B cell (primary cell): ENCODE measurements around the gene GBP5. TPM values are rescaled to one million over a fixed set of nuclear protein-coding genes. Genes with fewer than 3 reads are reported as not detected.

Experiments used
- ATAC-seq: fragments of 200-7000 bp; cut with Tn5 transposase; one replicate; pipeline ENCODE4 v1.10.0; 2021; ENCODE audit warnings: low read depth, mild to moderate bottlenecking, moderate number of reproducible peaks, moderate library complexity
- CTCF ChIA-PET: fragments of 350-600 bp; sonication (Branson Sonifier 250); formaldehyde crosslinking; loops from one replicate; lab custom pipeline; 2021; ENCODE audit warnings: antibody characterized with exemption, inconsistent platforms; lab: Charles Lee
- POLR2A ChIA-PET: fragments of 350-600 bp; sonication (Branson Sonifier 250); formaldehyde crosslinking; loops from one replicate; lab custom pipeline; 2021; ENCODE audit warnings: antibody characterized with exemption; lab: Charles Lee
- DNase-seq: peaks from one replicate; pipeline ENCODE4 v3.0.0; 2013
- H2AFZ ChIP-seq: 2 replicates; pipeline ENCODE4 v1.6.1; 2012; ENCODE audit warnings: mild to moderate bottlenecking, low read depth, low read length; ENCODE audit not compliant: insufficient read depth, poor library complexity, severe bottlenecking
- H3K27ac ChIP-seq, 2 donors: 1 replicate in 1 of 2; 2 replicates in 1 of 2; pipeline ENCODE4 v1.5.1; 2012 to 2013; ENCODE audit warnings: low read length in 2 of 2, mild to moderate bottlenecking in 2 of 2, moderate library complexity in 1 of 2
- H3K27me3 ChIP-seq, 4 experiments: fragments of 200-600 bp in 1 of 4; sonication (generic) in 1 of 4; replicated peaks in 1 of 4; 1 replicate in 2 of 4; 2 replicates in 2 of 4; pipeline versions ENCODE4 v1.6.1 to v1.7.0; 2013 to 2016; ENCODE audit warnings: low read length in 3 of 4, mild to moderate bottlenecking in 2 of 4, mixed read lengths in 1 of 4, moderate library complexity in 1 of 4; ENCODE audit not compliant: insufficient read depth in 4 of 4, control insufficient read depth in 3 of 4; ENCODE audit errors: control extremely low read depth in 1 of 4
- H3K36me3 ChIP-seq, 2 experiments: replicated peaks in 1 of 2; 1 replicate in 1 of 2; 2 replicates in 1 of 2; pipeline versions ENCODE4 v1.6.1 to v1.7.1; 2013; ENCODE audit warnings: low read length in 1 of 2; ENCODE audit not compliant: insufficient read depth in 2 of 2, control insufficient read depth in 1 of 2; ENCODE audit errors: control extremely low read depth in 1 of 2, extremely low read depth in 1 of 2
- H3K4me1 ChIP-seq, 2 donors: fragments of 200-600 bp in 1 of 2; sonication (generic) in 1 of 2; 1 replicate in 1 of 2; 2 replicates in 1 of 2; pipeline versions ENCODE4 v1.5.1 to v1.6.1; 2013 to 2017; ENCODE audit warnings: low read length in 2 of 2; ENCODE audit not compliant: control insufficient read depth in 2 of 2, insufficient read depth in 2 of 2
- H3K4me2 ChIP-seq: replicated peaks from 2 replicates; pipeline ENCODE3; 2012; ENCODE audit warnings: mild to moderate bottlenecking, low read depth, low read length; ENCODE audit not compliant: poor library complexity, severe bottlenecking
- H3K4me3 ChIP-seq, 5 experiments: fragments of 200-600 bp in 1 of 5; sonication (generic) in 1 of 5; 1 replicate in 3 of 5; 2 replicates in 2 of 5; pipeline versions ENCODE4 v1.5.1 to v1.7.0; 2011 to 2016; ENCODE audit warnings: low read length in 4 of 5, mild to moderate bottlenecking in 4 of 5, low read depth in 2 of 5, control low read depth in 1 of 5, moderate library complexity in 1 of 5; ENCODE audit not compliant: insufficient read depth in 1 of 5; ENCODE audit errors: control extremely low read depth in 1 of 5, extremely low read depth in 1 of 5
- H3K79me2 ChIP-seq: fragments of 200-600 bp; sonication (generic); one replicate; pipeline ENCODE4 v1.6.0; 2016; ENCODE audit warnings: low read length; ENCODE audit not compliant: control insufficient read depth, insufficient read depth
- H3K9ac ChIP-seq: fragments of 200-600 bp; sonication (generic); 2 replicates; pipeline ENCODE4 v1.6.1; 2017; ENCODE audit warnings: mild to moderate bottlenecking, low read length, moderate library complexity
- H3K9me3 ChIP-seq, 3 donors: one replicate each; pipeline versions ENCODE4 v1.6.1 to v1.7.1; 2013; ENCODE audit warnings: low read length in 2 of 3; ENCODE audit not compliant: control insufficient read depth in 2 of 3, insufficient read depth in 1 of 3; ENCODE audit errors: control extremely low read depth in 1 of 3
- H4K20me1 ChIP-seq: 2 replicates; pipeline ENCODE4 v1.6.0; 2012; ENCODE audit warnings: mild to moderate bottlenecking, low read length; ENCODE audit not compliant: insufficient read depth, control insufficient read depth, poor library complexity, severe bottlenecking
- H3K27ac Mint-ChIP-seq: one replicate; pipeline ENCODE4 v1.8.0; 2021; ENCODE audit warnings: mixed read lengths
- H3K27me3 Mint-ChIP-seq: one replicate; pipeline ENCODE4 v1.8.0; 2021; ENCODE audit warnings: mixed read lengths
- H3K4me1 Mint-ChIP-seq: one replicate; pipeline ENCODE4 v1.8.0; 2021; ENCODE audit warnings: mixed read lengths
- H3K4me3 Mint-ChIP-seq: one replicate; pipeline ENCODE4 v1.8.0; 2021; ENCODE audit warnings: mixed read lengths
- H3K9me3 Mint-ChIP-seq: one replicate; pipeline ENCODE4 v1.8.0; 2022; ENCODE audit warnings: mixed read lengths; ENCODE audit not compliant: insufficient read depth
- EZH2 ChIP-seq: IDR thresholded peaks from 2 replicates; pipeline ENCODE4 v1.6.1; 2012; ENCODE audit warnings: borderline replicate concordance, low read depth, mild to moderate bottlenecking, moderate library complexity, low read length; ENCODE audit not compliant: insufficient read depth, poor library complexity, severe bottlenecking
- WGBS: methylation state at CpG from one replicate; pipeline ENCODE4 v1.1.5; 2013; ENCODE audit warnings: missing lambda C conversion rate; ENCODE audit not compliant: insufficient coverage; 5-methylcytosine and 5-hydroxymethylcytosine counted together
- intact Hi-C: fragments of 100-400 bp; cut with micrococcal nuclease; formaldehyde crosslinking; loops from one replicate; pipeline ENCODE4 v1.10.0; 2022
- polyA plus RNA-seq: library from polyadenylated mRNA; depleted of rRNA; stranded (reverse); fragments of >200 nt; gene quantifications from 2 replicates; pipeline ENCODE4 v1.2.3, GENCODE V29; 2012
- total RNA-seq, 2 donors: library from RNA; stranded (reverse); fragments of 120-200 nt in 1 of 2; gene quantifications; 1 replicate in 1 of 2; 2 replicates in 1 of 2; pipeline versions ENCODE4 v1.2.3 to v1.2.4, GENCODE V29; 2013 to 2022
- TF ChIP-seq, protein P1 (sequence below): fragments of 200-600 bp; IDR thresholded peaks from one replicate; pipeline ENCODE4 v1.8.0; 2022; ENCODE audit warnings: antibody characterized with exemption, mild to moderate bottlenecking

GBP5 gene
- total and polyA plus RNA-seq, 2 donors (not counting 1 experiment from before 2014, with no cell fraction given), result 17.6 to 25.2 TPM

DNA sequence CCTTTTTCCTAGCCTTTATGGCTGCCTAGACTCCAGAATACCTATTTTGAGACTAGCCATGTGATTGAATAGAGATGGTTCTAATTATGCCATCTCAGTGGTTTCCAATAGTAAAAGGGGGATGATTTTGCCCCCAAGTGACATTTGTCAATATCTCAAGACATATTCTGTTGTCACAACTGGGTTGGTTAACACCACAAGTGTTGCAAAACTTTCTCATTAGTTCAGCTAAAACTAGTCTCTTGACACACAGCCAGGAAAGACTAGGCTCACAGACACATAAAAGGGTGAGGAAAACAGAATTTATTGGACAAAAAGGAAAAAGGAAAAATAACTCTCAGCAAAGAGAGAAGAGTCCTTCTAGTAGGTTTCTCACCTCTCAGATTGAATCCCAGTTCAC is 39.9 kb upstream of the GBP5 start:
- no peak for DNase-seq
- CTCF ChIA-PET, result no interaction called here
- intact Hi-C loops, result no loop called here
- ATAC-seq, result no peak
- no peak overlapping the region for H3K4me3 ChIP-seq
- H3K9ac ChIP-seq, result no peak overlapping the region
- no peak overlapping the region for H3K27ac ChIP-seq
- no peak overlapping the region for H3K27ac Mint-ChIP-seq
- H3K27me3 Mint-ChIP-seq, result no peaks in the 10 kb centered on the region
- no peaks in the 10 kb centered on the region for H4K20me1 ChIP-seq
- H3K36me3 ChIP-seq, result no peaks in the 10 kb centered on the region
- POLR2A ChIA-PET, result no interaction called here
- H3K4me1 Mint-ChIP-seq, result peaks cover 24% of the 10 kb centered on the region
- no peaks in the 10 kb centered on the region for H3K79me2 ChIP-seq
- H3K9me3 Mint-ChIP-seq, result no peaks in the 10 kb centered on the region
- TF ChIP-seq, protein P1, sequence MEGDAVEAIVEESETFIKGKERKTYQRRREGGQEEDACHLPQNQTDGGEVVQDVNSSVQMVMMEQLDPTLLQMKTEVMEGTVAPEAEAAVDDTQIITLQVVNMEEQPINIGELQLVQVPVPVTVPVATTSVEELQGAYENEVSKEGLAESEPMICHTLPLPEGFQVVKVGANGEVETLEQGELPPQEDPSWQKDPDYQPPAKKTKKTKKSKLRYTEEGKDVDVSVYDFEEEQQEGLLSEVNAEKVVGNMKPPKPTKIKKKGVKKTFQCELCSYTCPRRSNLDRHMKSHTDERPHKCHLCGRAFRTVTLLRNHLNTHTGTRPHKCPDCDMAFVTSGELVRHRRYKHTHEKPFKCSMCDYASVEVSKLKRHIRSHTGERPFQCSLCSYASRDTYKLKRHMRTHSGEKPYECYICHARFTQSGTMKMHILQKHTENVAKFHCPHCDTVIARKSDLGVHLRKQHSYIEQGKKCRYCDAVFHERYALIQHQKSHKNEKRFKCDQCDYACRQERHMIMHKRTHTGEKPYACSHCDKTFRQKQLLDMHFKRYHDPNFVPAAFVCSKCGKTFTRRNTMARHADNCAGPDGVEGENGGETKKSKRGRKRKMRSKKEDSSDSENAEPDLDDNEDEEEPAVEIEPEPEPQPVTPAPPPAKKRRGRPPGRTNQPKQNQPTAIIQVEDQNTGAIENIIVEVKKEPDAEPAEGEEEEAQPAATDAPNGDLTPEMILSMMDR, result no peak
- TF ChIP-seq EZH2, result no peak
- H3K27me3 ChIP-seq, result peaks cover 0 to 3% (median 0%) of the 10 kb centered on the region in 4 experiments
- no peak overlapping the region for H3K4me2 ChIP-seq
- no peak overlapping the region for H2AFZ ChIP-seq
- peaks cover 0 to 17% (median 0%) of the 10 kb centered on the region in 3 donors for H3K9me3 ChIP-seq
- no peak overlapping the region for H3K4me3 Mint-ChIP-seq
- peaks cover 21% of the 10 kb centered on the region in 2 donors for H3K4me1 ChIP-seq

DNA sequence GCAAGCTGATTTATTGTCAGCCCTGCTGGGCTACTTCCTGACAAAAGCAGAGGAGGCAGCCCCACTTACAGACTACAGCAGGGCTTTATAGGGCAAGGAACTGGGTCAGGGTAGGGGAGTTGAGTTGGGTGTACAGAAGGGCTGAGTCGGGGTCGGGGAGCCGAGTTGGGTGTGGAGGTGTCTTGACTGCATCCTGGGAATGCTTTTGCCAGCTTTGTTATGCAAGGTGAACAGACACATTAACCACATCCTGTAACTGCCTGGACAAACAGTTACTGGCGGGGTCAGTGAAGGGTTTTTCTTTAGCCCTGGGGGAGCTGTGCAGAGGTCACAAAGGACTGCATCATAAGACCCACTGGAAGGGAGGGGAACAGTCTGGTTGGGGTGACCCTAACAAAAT is 39.1 kb upstream of the GBP5 start:
- Histone ChIP-seq H3K36me3 (no peaks in the 10 kb centered on the region), H3K27ac (no peak overlapping the region), H3K9me3 (peaks cover 0 to 12% (median 0%) of the 10 kb centered on the region in 3 donors), H3K4me1 (peaks cover 21% of the 10 kb centered on the region in 2 donors), H3K4me2 (no peak overlapping the region), H3K9ac (no peak overlapping the region), H4K20me1 (no peaks in the 10 kb centered on the region), H3K27me3 (peaks cover 0 to 3% (median 0%) of the 10 kb centered on the region in 4 experiments), H3K4me3 (no peak overlapping the region), H2AFZ (peak overlapping the region; percentile 40), H3K79me2 (no peaks in the 10 kb centered on the region)
- CTCF ChIA-PET, result interaction anchor here (1.0 to 1.1 kb wide), 2 partner anchors 47 to 226 kb away, joined by 3 read pairs; no protein-coding TSS in a partner anchor
- TF ChIP-seq, protein P1, result no peak
- TF ChIP-seq EZH2, result no peak
- intact Hi-C loops, result no loop called here
- no peak for DNase-seq
- no peak overlapping the region for H3K4me3 Mint-ChIP-seq
- POLR2A ChIA-PET, result no interaction called here
- no peaks in the 10 kb centered on the region for H3K27me3 Mint-ChIP-seq
- WGBS, result no CpG with 5 or more reads among the region's 4 CpGs
- no peak for ATAC-seq
- H3K27ac Mint-ChIP-seq, result no peak overlapping the region
- H3K9me3 Mint-ChIP-seq, result no peaks in the 10 kb centered on the region
- H3K4me1 Mint-ChIP-seq, result peaks cover 24% of the 10 kb centered on the region
